Chondrocyte (in vitro differentiated cells): Measurements from ENCODE around the gene PTPRN2. TPM values are rescaled to one million over a fixed set of nuclear protein-coding genes. Genes with fewer than 3 reads are reported as not detected.

Source experiments
- DNase-seq: peaks from one replicate; pipeline ENCODE4 v3.0.0; 2021; ENCODE audit warnings: mixed read lengths, low spot score
- H3K27ac Mint-ChIP-seq: one replicate; pipeline ENCODE4 v1.8.0; 2021; ENCODE audit warnings: mild to moderate bottlenecking, moderate library complexity, mixed read lengths; ENCODE audit not compliant: unreplicated experiment
- H3K27me3 Mint-ChIP-seq: 2 replicates; pipeline ENCODE4 v1.8.0; 2021; ENCODE audit warnings: low read depth, mixed read lengths
- H3K36me3 Mint-ChIP-seq: 2 replicates; pipeline ENCODE4 v1.8.0; 2021; ENCODE audit warnings: low read depth, mixed read lengths
- H3K4me1 Mint-ChIP-seq: 2 replicates; pipeline ENCODE4 v1.8.0; 2021; ENCODE audit warnings: low read depth, mild to moderate bottlenecking, mixed read lengths
- H3K4me3 Mint-ChIP-seq: one replicate; pipeline ENCODE4 v1.8.0; 2021; ENCODE audit warnings: mild to moderate bottlenecking, moderate library complexity, mixed read lengths; ENCODE audit not compliant: unreplicated experiment
- H3K9me3 Mint-ChIP-seq: 2 replicates; pipeline ENCODE4 v1.8.0; 2021; ENCODE audit warnings: low read depth, mixed read lengths
- CTCF ChIP-seq: fragments of 200-600 bp; sonication (generic); IDR thresholded peaks from 2 replicates; pipeline ENCODE4 v1.5.0; 2021; ENCODE audit warnings: antibody characterized with exemption, mild to moderate bottlenecking, moderate library complexity
- total RNA-seq: library from RNA; stranded (reverse); gene quantifications from 3 replicates; pipeline ENCODE4 v1.2.1, GENCODE V29; 2021

Gene PTPRN2
- total RNA-seq, 1 donor from 2014 or later: 0.30 TPM

- H3K9me3 Mint-ChIP-seq: no peaks in the 10 kb centered on the region
- no peak overlapping the region for H3K4me3 Mint-ChIP-seq
- no peaks in the 10 kb centered on the region for H3K36me3 Mint-ChIP-seq
- DNase-seq: no peak
- H3K27me3 Mint-ChIP-seq: peaks cover 4% of the 10 kb centered on the region
- H3K4me1 Mint-ChIP-seq: no peaks in the 10 kb centered on the region
- TF ChIP-seq CTCF: no peak
- H3K27ac Mint-ChIP-seq: no peak overlapping the region
Observed at GRCh38 chr7:157602156-157602555, 985.5 kb downstream of the PTPRN2 start.

GRCh38 chr7:157601530-157601929 lies 986.1 kb downstream of the PTPRN2 start:
- Mint-ChIP-seq H3K4me3 (no peak overlapping the region), H3K9me3 (no peaks in the 10 kb centered on the region), H3K4me1 (no peaks in the 10 kb centered on the region), H3K27me3 (peaks cover 4% of the 10 kb centered on the region), H3K27ac (no peak overlapping the region), H3K36me3 (no peaks in the 10 kb centered on the region)
- DNase-seq: peak; percentile 67
- no peak for TF ChIP-seq CTCF

GRCh38 chr7:157599491-157599890 lies 988.1 kb downstream of the PTPRN2 start:
- peak; percentile 77 for DNase-seq
- H3K9me3 Mint-ChIP-seq: no peaks in the 10 kb centered on the region
- TF ChIP-seq CTCF: no peak
- no peaks in the 10 kb centered on the region for H3K4me1 Mint-ChIP-seq
- no peaks in the 10 kb centered on the region for H3K36me3 Mint-ChIP-seq
- H3K27ac Mint-ChIP-seq: no peak overlapping the region
- peaks cover 5% of the 10 kb centered on the region for H3K27me3 Mint-ChIP-seq
- no peak overlapping the region for H3K4me3 Mint-ChIP-seq

- DNase-seq: peak; percentile 49
- no peak for TF ChIP-seq CTCF
- H3K9me3 Mint-ChIP-seq: no peaks in the 10 kb centered on the region
- H3K4me3 Mint-ChIP-seq: no peak overlapping the region
- H3K27ac Mint-ChIP-seq: no peak overlapping the region
- peaks cover 4% of the 10 kb centered on the region for H3K27me3 Mint-ChIP-seq
- H3K36me3 Mint-ChIP-seq: no peaks in the 10 kb centered on the region
- H3K4me1 Mint-ChIP-seq: no peaks in the 10 kb centered on the region
Observed at GRCh38 chr7:157597562-157597961, 990.1 kb downstream of the PTPRN2 start.

GRCh38 chr7:157596881-157597280 lies 990.7 kb downstream of the PTPRN2 start:
- DNase-seq: peak; percentile 48
- Mint-ChIP-seq H3K9me3 (no peaks in the 10 kb centered on the region), H3K36me3 (no peaks in the 10 kb centered on the region), H3K27me3 (peaks cover 4% of the 10 kb centered on the region), H3K27ac (no peak overlapping the region), H3K4me1 (no peaks in the 10 kb centered on the region), H3K4me3 (no peak overlapping the region)
- no peak for TF ChIP-seq CTCF
